HepG2 (cell line): ENCODE measurements around the gene SVOPL.

ENCODE experiments used
- GATAD2A ChIP-seq: IDR thresholded peaks from 2 replicates; pipeline ENCODE4 v1.6.1; 2016
- ISL2 ChIP-seq: sonication (generic); formaldehyde crosslinking; IDR thresholded peaks from 2 replicates; pipeline ENCODE4 v1.5.0; 2020; ENCODE audit warnings: missing genetic modification reagents
- NR2C2 ChIP-seq: sonication (generic); formaldehyde crosslinking; IDR thresholded peaks from 2 replicates; pipeline ENCODE4 v1.4.0; 2020; ENCODE audit warnings: missing genetic modification reagents, mild to moderate bottlenecking, moderate library complexity, borderline replicate concordance
- POLR2AphosphoS5 ChIP-seq: IDR thresholded peaks from 2 replicates; pipeline ENCODE4 v1.6.1; 2012; ENCODE audit warnings: low read depth, low read length
- TRIM24 ChIP-seq: sonication (generic); formaldehyde crosslinking; IDR thresholded peaks from 2 replicates; pipeline ENCODE4 v1.8.0; 2022; ENCODE audit warnings: mild to moderate bottlenecking, missing genetic modification reagents
- ZNF552 ChIP-seq: sonication (generic); formaldehyde crosslinking; IDR thresholded peaks from 2 replicates; pipeline ENCODE4 v1.9.0; 2022; ENCODE audit warnings: missing genetic modification reagents, mild to moderate bottlenecking, borderline replicate concordance
- ZZZ3 ChIP-seq: sonication (generic); formaldehyde crosslinking; IDR thresholded peaks from 2 replicates; pipeline ENCODE4 v1.4.0; 2020; ENCODE audit warnings: missing genetic modification reagents, mild to moderate bottlenecking, borderline replicate concordance
- TF ChIP-seq, protein P1 (sequence below): sonication (generic); formaldehyde crosslinking; IDR thresholded peaks from 2 replicates; pipeline ENCODE4 v1.5.1; 2020; ENCODE audit warnings: mild to moderate bottlenecking, missing genetic modification reagents, borderline replicate concordance

DNA sequence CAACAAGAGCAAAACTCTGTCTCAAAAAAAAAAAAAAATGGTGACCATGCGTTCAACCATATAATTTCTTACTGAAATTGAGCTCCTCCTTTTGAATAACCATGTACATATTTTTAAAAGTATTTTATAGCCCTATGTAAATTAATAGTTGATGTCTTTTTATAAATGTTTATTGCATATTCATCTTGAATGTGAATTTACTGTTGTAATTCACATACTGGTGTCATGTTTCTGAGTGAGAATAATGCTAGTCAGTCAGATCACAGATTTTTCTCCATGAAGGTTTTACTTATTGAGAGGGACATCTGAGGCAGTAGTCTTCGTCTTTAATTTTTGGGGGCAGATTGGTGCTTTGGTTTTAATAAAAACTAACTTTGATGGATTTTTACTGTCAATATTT is 112.2 kb downstream of the SVOPL start:
- TF ChIP-seq POLR2AphosphoS5 (no peak), ISL2 (no peak), ZNF552 (CRISPR knock-in tag) (no peak), NR2C2 (CRISPR knock-in tag) (no peak), ZZZ3 (no peak), GATAD2A (CRISPR knock-in tag) (no peak), TRIM24 (no peak)
- TF ChIP-seq, protein P1, sequence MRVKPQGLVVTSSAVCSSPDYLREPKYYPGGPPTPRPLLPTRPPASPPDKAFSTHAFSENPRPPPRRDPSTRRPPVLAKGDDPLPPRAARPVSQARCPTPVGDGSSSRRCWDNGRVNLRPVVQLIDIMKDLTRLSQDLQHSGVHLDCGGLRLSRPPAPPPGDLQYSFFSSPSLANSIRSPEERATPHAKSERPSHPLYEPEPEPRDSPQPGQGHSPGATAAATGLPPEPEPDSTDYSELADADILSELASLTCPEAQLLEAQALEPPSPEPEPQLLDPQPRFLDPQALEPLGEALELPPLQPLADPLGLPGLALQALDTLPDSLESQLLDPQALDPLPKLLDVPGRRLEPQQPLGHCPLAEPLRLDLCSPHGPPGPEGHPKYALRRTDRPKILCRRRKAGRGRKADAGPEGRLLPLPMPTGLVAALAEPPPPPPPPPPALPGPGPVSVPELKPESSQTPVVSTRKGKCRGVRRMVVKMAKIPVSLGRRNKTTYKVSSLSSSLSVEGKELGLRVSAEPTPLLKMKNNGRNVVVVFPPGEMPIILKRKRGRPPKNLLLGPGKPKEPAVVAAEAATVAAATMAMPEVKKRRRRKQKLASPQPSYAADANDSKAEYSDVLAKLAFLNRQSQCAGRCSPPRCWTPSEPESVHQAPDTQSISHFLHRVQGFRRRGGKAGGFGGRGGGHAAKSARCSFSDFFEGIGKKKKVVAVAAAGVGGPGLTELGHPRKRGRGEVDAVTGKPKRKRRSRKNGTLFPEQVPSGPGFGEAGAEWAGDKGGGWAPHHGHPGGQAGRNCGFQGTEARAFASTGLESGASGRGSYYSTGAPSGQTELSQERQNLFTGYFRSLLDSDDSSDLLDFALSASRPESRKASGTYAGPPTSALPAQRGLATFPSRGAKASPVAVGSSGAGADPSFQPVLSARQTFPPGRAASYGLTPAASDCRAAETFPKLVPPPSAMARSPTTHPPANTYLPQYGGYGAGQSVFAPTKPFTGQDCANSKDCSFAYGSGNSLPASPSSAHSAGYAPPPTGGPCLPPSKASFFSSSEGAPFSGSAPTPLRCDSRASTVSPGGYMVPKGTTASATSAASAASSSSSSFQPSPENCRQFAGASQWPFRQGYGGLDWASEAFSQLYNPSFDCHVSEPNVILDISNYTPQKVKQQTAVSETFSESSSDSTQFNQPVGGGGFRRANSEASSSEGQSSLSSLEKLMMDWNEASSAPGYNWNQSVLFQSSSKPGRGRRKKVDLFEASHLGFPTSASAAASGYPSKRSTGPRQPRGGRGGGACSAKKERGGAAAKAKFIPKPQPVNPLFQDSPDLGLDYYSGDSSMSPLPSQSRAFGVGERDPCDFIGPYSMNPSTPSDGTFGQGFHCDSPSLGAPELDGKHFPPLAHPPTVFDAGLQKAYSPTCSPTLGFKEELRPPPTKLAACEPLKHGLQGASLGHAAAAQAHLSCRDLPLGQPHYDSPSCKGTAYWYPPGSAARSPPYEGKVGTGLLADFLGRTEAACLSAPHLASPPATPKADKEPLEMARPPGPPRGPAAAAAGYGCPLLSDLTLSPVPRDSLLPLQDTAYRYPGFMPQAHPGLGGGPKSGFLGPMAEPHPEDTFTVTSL, result no peak
